Measurements from ENCODE around the gene TSPOAP1.

TSPOAP1 gene

DNA sequence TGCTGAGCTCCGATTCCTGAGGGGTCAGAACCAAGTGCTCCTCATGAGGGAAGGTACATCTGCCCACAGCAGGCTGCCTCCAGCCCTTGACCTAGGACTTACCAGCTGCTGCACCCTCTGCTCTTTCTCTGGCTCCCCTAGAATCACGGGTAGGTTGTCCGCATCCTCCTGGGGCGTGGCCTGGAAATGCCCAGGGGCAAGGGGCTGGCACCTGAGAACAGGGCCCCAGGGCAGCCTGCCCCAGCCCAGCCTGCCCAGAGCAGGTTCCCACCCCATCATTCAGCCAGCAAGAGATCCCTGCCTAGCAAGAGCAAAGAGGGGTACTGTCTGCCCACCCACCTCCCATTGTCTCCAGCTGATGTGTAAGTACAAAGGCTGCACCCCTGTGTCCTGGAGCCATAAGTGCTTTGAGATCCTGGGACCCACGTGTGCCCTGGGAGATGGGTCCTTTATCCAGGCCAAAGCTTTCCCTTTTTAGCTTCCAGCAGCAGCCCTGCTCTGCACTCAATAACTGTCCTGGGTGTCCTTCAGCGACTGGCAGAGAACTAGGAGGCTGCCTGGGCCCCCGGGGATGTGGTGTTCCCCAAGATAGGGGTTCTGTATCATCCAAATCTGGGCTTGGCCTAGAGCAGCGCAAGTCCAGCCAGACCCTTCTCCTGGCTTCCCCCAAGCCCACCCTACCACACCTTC lies 5.1 kb downstream of the TSPOAP1 start:
- Histone ChIP-seq H3K9ac (ENCODE audit: low read depth, low read length) (peak overlapping the region; percentile 66; the same call in 1 of the 2 replicates), H3K9me3 (ENCODE audit: control insufficient read depth, insufficient read depth, low read length) (no peaks in the 10 kb centered on the region), H3K4me1 (ENCODE audit: insufficient read depth, low read length) (peaks cover 12% of the 10 kb centered on the region; the same call in 1 of the 2 replicates), H3K36me3 (ENCODE audit: insufficient read depth, low read length) (no peaks in the 10 kb centered on the region)

DNA sequence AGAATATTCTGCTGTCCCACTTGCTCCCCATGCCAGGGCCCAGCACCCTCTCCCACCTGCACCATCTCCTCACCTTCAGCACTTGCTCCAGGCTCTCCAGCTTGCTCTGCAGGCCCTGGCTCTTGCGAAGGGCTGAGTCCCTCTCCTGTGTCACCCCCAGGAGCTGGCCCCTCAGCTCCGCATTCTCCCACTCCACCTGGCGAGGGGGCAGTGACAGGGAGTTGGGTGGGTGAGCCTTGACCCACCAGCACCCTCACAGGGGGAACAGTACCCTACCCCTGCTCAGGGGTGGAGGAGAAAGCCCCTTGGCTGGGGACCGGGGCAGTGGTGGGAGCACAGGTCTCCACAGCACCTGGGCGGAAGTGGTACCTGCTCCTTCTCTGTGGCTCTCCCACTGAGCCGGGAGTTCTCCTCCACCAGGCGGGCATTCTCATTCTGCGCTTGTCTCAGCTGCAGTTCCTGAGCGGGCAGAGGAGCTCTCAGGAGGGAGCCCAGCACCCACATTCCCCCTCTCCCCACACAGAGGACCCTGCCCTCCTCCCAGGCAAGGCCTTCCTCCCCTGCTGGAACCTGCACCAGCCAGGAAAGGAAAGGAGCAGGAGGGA lies 5.9 kb downstream of the TSPOAP1 start:
- Histone ChIP-seq H3K9ac (ENCODE audit: low read depth, low read length) (no peak overlapping the region), H3K4me1 (ENCODE audit: insufficient read depth, low read length) (peaks cover 13% of the 10 kb centered on the region), H3K9me3 (ENCODE audit: control insufficient read depth, insufficient read depth, low read length) (no peaks in the 10 kb centered on the region), H3K36me3 (ENCODE audit: insufficient read depth, low read length) (no peaks in the 10 kb centered on the region)

DNA sequence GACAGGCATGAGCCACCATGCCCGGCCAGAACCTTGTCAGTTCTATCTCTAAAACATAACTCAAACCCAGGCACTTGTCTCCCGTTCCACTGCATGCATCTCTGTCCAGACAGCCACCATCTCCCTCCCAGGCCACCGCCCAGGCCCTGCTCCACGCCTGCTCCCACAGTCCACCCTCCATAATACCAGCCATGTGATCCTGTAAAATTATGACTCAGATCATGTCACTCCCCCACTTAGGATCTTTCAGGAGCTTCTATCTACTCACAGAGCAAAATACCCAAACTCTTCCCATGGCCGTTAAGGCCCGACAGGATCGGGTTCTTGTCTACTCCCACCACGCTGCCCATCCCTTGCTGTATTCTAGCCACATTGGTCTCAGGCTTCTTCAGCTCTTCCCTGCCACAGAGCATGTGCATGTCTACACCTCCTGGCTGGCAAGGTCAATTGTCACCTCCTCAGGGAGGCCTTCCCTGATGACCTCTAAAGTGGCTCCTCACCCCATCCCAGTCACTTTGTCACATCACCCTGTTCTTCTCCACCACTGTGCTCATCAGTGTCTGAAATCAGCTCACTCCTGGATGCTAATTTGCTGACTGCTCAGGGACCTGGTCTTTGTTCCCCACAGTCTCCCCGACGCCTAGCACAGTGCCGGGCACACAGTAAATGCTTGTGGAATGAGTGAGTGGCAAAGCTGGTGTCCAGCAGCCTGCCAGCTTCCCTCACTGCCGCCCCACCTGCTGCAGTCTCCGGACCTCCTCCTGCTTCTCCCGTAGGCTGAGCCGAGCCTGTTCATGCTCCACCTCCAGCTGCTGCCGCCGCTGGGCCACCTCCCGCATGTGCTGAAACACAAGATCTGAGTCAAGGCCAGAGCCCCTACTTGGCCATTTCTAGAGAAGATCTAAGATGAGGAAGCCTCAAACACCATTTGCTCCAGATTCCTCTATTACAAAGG lies 6.7 kb downstream of the TSPOAP1 start:
- no peaks in the 10 kb centered on the region for H3K9me3 ChIP-seq (ENCODE audit: control insufficient read depth, insufficient read depth, low read length)
- no peak overlapping the region for H3K9ac ChIP-seq (ENCODE audit: low read depth, low read length)
- peaks cover 15% of the 10 kb centered on the region for H3K4me1 ChIP-seq (ENCODE audit: insufficient read depth, low read length)
- no peaks in the 10 kb centered on the region for H3K36me3 ChIP-seq (ENCODE audit: insufficient read depth, low read length)

GRCh38 chr17:58320570-58321323 lies 7.8 kb downstream of the TSPOAP1 start:
- Histone ChIP-seq H3K9ac (ENCODE audit: low read depth, low read length) (no peak overlapping the region), H3K4me1 (ENCODE audit: insufficient read depth, low read length) (peaks cover 15% of the 10 kb centered on the region), H3K36me3 (ENCODE audit: insufficient read depth, low read length) (no peaks in the 10 kb centered on the region), H3K9me3 (ENCODE audit: control insufficient read depth, insufficient read depth, low read length) (no peaks in the 10 kb centered on the region)

DNA sequence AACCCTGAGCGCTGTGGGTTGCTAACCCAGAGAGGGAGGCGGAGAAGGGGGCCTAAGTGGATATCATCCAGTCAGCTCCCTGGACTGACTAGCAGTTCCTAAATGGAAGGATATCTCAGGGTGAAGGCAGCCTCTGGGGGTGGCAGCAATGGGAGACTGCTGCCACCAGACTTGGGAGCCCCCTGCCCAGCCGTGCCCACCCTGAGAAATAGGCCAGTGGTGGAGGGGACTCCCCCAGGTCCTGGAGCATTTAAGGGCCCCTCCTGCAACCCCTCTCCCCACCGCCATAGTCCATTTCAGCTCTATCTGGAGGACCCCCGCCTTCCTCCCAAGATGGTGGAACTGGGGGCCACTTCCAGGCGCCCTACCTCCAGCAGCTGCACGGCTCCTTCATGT lies 8.4 kb downstream of the TSPOAP1 start:
- Histone ChIP-seq H3K4me1 (ENCODE audit: insufficient read depth, low read length) (peaks cover 15% of the 10 kb centered on the region), H3K36me3 (ENCODE audit: insufficient read depth, low read length) (no peaks in the 10 kb centered on the region), H3K9ac (ENCODE audit: low read depth, low read length) (no peak overlapping the region), H3K9me3 (ENCODE audit: control insufficient read depth, insufficient read depth, low read length) (no peaks in the 10 kb centered on the region)

DNA sequence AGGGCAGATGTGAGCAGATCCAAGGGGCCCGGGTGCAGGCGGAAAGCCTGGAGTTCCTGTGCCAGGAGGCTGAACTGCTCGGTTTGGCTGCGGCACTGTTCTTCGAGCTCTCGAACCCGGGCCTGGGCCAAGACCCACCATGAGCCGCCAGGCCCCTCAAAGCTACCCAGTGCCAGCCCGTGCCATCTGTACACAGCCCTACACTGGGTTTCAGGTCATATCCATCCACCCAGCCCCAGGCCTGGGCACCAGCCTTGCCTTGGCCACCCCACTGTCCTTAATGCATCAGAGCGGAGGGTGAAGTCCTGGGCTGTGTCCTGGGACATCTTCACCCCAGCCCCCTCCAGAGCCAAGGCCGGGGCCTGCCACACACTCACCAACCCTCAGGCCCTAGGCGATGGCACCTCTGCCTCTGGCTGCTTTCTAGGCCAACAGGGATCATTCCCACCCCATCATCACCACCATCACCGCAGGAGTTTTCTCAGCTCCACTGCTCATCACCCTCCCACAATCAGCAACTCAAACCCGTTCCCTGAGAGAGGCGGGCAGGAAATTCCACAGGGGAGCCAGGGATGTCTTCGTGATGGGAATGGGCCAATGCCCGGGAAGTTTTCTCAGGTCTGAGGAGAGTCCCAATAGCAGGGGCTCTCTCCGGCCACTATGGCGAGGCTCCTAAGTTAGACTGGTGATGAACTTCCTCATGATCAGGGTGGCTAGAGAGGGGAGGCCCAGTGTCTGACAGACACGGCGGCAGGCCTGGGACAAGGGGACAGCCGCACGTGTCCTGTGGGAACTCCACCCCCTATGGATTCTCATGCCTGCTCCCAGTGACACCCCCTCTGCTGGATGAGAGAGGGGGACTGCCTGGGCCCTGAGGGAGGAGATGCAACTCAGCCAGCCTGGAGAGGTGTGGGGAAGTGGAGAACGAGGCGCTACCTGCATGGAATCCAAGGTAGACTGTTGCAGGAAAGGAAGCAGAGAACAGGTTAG lies 9.1 kb downstream of the TSPOAP1 start:
- Histone ChIP-seq H3K9me3 (ENCODE audit: control insufficient read depth, insufficient read depth, low read length) (no peaks in the 10 kb centered on the region), H3K9ac (ENCODE audit: low read depth, low read length) (no peak overlapping the region), H3K36me3 (ENCODE audit: insufficient read depth, low read length) (no peaks in the 10 kb centered on the region), H3K4me1 (ENCODE audit: insufficient read depth, low read length) (peaks cover 15% of the 10 kb centered on the region)

DNA sequence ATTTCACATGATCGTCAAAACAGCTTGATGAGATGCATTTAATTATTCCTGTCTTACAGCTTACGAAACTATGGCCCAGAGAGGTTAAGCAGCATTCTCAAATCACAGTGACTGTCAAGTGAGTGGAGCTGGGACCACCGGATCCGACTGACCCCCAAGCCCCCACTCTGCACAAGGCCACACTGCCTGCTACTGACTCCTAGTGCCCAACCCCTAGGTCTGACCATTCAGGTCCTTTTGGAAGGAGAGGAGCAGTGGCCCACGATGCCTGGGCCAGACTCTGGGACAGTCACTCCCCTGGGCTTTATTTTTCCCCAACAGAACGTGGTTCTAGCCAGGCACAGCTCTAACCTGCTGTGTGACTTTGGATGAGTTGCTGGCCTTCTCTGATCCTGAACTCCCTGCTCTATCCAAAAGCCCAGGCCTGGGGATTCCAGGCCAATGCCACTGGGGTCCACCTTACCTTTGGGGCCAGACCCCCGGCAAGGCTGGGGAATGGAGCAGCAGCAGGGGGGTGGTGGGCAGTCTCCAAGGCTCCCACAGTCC lies 9.9 kb downstream of the TSPOAP1 start:
- H3K36me3 ChIP-seq (ENCODE audit: insufficient read depth, low read length), result no peaks in the 10 kb centered on the region
- peaks cover 11% of the 10 kb centered on the region for H3K4me1 ChIP-seq (ENCODE audit: insufficient read depth, low read length)
- no peaks in the 10 kb centered on the region for H3K9me3 ChIP-seq (ENCODE audit: control insufficient read depth, insufficient read depth, low read length)
- no peak overlapping the region for H3K9ac ChIP-seq (ENCODE audit: low read depth, low read length)

DNA sequence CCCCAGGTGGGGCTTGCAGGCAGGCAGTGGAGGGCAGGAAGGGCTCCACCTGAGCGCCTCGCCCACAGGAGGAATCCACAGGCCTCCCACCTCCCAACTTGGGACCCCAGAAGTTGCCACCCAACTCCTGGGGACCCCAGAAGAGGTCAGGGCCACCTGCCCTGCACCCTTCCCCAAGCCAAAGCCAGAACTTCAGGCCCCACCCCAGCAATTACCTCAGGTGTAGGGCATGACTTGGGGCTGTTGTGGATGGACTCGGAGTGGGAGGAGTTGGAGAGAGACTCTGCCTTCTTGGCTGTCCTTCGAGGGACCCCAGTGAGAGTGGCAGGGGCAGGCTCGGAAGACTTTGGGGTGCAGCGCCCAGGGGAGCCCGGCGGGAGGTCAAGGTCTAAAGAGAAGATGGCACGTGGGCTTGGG lies 10.5 kb downstream of the TSPOAP1 start:
- Histone ChIP-seq H3K36me3 (ENCODE audit: insufficient read depth, low read length) (no peaks in the 10 kb centered on the region), H3K9me3 (ENCODE audit: control insufficient read depth, insufficient read depth, low read length) (no peaks in the 10 kb centered on the region), H3K4me1 (ENCODE audit: insufficient read depth, low read length) (peaks cover 5% of the 10 kb centered on the region), H3K9ac (ENCODE audit: low read depth, low read length) (no peak overlapping the region)

GRCh38 chr17:58317421-58318064 lies 11.1 kb downstream of the TSPOAP1 start:
- H3K9ac ChIP-seq (ENCODE audit: low read depth, low read length), result no peak overlapping the region
- no peaks in the 10 kb centered on the region for H3K9me3 ChIP-seq (ENCODE audit: control insufficient read depth, insufficient read depth, low read length)
- peaks cover 4% of the 10 kb centered on the region for H3K4me1 ChIP-seq (ENCODE audit: insufficient read depth, low read length)
- no peaks in the 10 kb centered on the region for H3K36me3 ChIP-seq (ENCODE audit: insufficient read depth, low read length)

GRCh38 chr17:58316260-58316960 lies 12.2 kb downstream of the TSPOAP1 start:
- Histone ChIP-seq H3K36me3 (ENCODE audit: insufficient read depth, low read length) (no peaks in the 10 kb centered on the region), H3K9ac (ENCODE audit: low read depth, low read length) (no peak overlapping the region), H3K9me3 (ENCODE audit: control insufficient read depth, insufficient read depth, low read length) (no peaks in the 10 kb centered on the region), H3K4me1 (ENCODE audit: insufficient read depth, low read length) (peaks cover 4% of the 10 kb centered on the region)

GRCh38 chr17:58315750-58316149 lies 12.8 kb downstream of the TSPOAP1 start:
- no peaks in the 10 kb centered on the region for H3K9me3 ChIP-seq (ENCODE audit: control insufficient read depth, insufficient read depth, low read length)

DNA sequence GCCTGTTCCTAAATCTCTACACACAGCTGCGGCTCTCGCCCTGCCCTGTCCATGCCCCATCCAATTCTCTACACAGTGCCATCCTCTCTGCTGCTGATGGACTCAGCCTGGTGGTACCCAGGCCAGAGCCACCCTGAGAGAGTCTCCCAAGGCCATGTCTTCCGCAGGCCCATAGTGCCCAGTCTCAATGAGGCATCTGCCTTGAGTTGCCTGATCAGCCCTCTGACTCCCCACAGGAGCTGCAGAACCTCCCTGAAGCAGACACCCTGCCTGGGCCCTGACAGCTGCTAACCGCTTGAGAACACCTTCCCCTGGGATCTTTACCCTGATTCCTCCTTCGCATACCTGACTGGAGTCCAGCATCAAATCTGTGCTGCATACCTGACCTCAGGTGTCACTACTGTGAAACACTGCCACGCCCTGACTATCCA lies 13.3 kb downstream of the TSPOAP1 start:
- Histone ChIP-seq H3K9me3 (ENCODE audit: control insufficient read depth, insufficient read depth, low read length) (no peaks in the 10 kb centered on the region), H3K9ac (ENCODE audit: low read depth, low read length) (no peak overlapping the region), H3K36me3 (ENCODE audit: insufficient read depth, low read length) (no peaks in the 10 kb centered on the region), H3K4me1 (ENCODE audit: insufficient read depth, low read length) (peaks cover 4% of the 10 kb centered on the region)

More at GRCh38 chr17:58315750-58316149, 12.8 kb downstream of the TSPOAP1 start:
- H3K4me1 ChIP-seq (ENCODE audit: insufficient read depth, low read length), result peaks cover 4% of the 10 kb centered on the region
- no peak overlapping the region for H3K9ac ChIP-seq (ENCODE audit: low read depth, low read length)
- H3K36me3 ChIP-seq (ENCODE audit: insufficient read depth, low read length), result no peaks in the 10 kb centered on the region
